Right kidney (tissue), 1 donor: ENCODE data around the gene OPN5.

Experiments
- DNase-seq: peaks from one replicate; pipeline ENCODE4 v3.0.0-alpha.2; 2016

OPN5 gene

DNA sequence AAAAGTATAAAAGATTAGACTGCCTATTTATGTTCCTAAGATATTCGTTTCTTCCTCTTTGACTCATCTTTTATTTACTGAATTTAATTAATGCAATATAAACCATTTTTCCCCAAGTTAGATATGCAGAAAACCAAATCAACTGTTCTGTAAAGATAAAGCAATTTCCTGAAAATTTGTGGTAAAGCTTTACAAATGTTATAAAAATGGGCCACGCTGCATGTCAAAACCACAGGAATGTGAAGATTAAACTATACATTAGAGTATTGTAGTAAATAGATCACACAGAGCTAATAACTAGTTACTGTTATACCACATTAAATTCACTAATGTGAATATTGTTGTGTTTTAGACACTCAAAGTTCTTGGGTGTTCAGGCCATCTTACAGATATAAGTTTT lies 83.4 kb downstream of the OPN5 start:
- DNase-seq, result no peak

DNA sequence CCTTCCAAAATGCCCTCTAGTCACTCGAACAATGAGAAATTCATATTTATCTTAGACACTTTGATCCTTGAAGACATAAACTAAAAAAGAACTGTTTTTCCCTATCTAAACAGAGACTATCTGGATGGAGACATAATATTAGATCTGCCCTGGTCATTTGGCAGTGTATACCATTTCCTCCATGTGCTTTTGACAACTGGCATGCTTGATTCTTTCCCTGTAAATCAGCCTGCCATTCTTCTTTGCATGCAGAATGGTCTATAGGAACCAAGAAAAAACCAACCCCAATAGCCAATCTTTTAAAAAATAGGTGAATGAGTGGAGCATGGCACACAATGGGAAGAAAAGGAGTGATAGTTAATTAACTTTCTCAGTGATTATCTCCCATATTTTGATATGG lies 93.8 kb downstream of the OPN5 start:
- no peak for DNase-seq
